GM21390 (cell line): ENCODE data around the gene GSK3B.

ENCODE experiments used
- ATAC-seq: cut with Tn5 transposase; IDR thresholded peaks from one replicate; pipeline ENCODE4 v1.9.1; 2021; ENCODE audit not compliant: unreplicated experiment

GSK3B gene

GRCh38 chr3:119945291-119945690, 149.0 kb downstream of the GSK3B start:
- ATAC-seq: no peak

DNA sequence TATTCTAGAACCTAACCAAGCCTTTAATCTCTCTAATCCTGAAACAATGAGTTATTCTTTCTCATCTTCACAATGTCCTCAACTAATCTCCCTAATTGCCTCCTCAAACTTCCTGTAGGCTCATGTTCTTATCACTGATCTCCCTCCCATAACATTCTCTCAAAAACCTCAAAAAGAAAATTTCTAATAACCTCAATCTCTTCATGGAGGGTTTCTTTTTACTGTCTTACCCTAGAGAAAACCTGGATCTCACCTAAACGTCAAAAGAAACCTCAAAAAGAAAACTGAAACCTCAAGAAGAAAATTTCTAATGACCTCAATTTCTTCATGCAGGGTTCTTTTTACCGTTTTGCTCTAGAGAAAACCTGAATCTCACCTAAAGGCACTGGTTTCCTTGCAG, 150.2 kb downstream of the GSK3B start:
- peak; percentile 79 for ATAC-seq

GRCh38 chr3:119939077-119939476, 155.2 kb downstream of the GSK3B start:
- ATAC-seq: no peak

DNA sequence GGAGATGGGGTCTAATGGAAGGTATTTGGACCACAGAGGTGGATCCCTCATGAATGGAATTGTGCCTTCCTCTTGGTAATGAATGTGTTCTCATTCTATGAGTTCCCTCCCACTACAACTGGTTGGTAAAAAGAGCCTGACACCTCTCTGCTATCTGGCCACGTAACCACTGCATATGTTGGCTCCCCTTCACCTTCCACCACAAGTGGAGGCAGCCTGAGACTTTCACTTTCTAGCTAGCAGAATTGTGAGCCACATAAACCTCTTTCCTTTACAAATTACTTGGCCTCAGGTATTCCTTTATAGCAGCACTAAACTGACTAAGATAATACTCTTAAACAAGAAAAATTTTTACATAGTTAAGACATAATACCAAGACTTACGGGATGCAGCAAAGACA, 157.0 kb downstream of the GSK3B start:
- ATAC-seq: peak; percentile 98

DNA sequence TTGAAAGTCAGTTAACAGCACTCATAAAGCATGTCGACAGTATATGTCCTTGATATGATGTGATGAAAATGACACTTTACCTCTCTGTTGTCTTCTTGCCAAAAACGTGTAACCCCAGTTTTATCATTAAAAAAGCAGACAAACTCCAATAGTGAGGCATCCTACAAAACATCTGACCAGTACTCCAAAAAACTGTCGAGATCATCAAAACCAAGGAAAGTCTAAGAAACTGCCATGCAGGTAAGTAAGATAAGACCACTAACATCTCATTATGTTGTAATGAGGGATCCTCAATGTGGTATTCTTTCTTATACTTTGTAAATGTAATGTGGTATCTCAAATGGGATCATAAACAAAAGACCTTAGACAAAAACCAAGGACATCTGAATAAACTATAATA, 160.0 kb downstream of the GSK3B start:
- no peak for ATAC-seq

GRCh38 chr3:119933207-119933606, 161.0 kb downstream of the GSK3B start:
- no peak for ATAC-seq

GRCh38 chr3:119930286-119930685, 164.0 kb downstream of the GSK3B start:
- ATAC-seq: no peak

GRCh38 chr3:119927190-119927589, 167.1 kb downstream of the GSK3B start:
- ATAC-seq: no peak

- ATAC-seq: no peak
These were observed 169.8 kb downstream of the GSK3B start for GRCh38 chr3:119924111-119925094.

GRCh38 chr3:119918992-119919933, 175.0 kb downstream of the GSK3B start:
- ATAC-seq: no peak

GRCh38 chr3:119913021-119913420, 181.2 kb downstream of the GSK3B start:
- no peak for ATAC-seq

- ATAC-seq: no peak
These were observed 182.0 kb downstream of the GSK3B start for GRCh38 chr3:119912220-119912619.

GRCh38 chr3:119911748-119912147, 182.5 kb downstream of the GSK3B start:
- ATAC-seq: no peak

GRCh38 chr3:119902061-119902460, 192.2 kb downstream of the GSK3B start:
- no peak for ATAC-seq

GRCh38 chr3:119901148-119901547, 193.1 kb downstream of the GSK3B start:
- no peak for ATAC-seq

DNA sequence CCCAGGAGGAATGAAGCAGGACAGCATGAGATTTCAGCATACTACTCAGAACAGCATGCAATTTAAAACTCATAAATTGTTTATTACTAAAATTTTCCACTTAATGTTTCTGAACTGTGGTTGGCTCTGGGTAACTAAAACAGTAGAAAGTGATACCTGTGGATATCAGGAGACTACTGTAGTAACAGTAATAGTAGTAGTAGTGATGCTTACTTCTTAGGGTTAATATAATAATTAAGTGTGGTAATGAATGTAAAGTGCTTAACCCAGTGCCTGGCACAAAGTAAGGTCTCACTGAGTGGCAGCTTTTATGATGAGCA, 195.1 kb downstream of the GSK3B start:
- ATAC-seq: no peak

DNA sequence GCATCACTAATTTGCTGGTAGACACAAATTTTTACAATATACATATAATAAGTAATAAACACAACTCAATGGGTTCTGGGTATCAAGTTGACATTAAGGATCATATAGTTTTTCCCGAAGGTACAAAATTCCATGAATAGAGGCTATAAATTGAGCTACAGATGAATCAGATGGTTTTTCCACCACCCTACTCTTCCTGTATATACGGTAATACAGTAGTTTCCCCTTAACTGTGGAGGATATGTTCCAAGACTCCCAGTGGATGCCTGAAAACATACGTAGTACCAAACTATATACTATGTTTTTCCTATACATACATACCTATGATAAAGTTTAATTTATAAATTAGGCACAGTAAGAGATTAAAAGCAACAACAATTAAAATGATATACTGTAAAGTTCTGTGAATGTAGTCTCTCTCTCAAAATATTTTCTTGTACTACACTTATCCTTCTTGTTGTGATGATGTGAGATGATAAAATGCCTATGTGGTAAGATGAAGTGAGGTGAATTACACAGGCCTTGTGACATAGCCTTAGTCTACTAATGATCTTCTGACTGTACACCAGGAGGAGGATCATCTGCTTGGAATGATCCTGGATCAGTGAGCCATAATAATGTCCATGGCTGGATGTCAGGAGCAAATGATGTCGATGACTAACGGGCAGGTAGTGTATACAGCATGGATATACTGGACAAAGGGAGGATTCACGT, 195.6 kb downstream of the GSK3B start:
- no peak for ATAC-seq

DNA sequence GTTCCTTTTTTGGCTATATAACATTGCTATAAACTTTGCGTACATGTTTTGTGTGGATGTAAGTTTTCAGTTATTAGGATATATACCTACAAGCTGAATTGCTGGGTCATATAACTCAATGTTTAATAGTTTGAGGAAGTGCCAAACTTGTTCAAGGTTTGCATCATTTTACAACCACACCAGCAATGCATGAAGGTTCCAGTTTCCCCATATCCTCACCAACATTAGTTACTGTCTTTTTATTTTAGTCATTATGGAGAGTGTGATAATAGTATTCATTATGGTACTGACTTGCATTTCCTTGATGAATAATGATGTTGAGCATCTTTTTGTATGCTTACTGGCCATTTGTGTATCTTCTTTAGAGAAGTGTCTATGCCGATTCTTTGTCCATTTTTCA, 200.1 kb downstream of the GSK3B start:
- no peak for ATAC-seq

DNA sequence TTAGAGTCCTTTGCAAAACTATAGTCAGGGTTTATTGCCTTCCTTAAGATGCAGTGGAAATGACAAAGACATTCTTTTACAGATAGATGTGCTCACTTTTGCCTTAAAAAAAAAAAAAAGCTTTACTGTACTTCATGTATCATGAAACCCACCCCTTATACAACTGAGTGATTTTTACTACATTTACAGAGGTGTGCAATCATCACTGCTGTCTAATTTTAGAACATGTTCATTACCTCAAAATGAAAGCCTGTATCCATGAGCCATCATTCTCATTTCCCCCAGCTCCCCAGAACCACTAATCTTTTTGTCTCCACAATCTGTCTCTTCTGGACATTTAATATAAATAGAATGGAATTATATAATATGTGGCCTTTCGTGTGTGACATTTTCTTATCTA, 200.5 kb downstream of the GSK3B start:
- ATAC-seq: no peak

DNA sequence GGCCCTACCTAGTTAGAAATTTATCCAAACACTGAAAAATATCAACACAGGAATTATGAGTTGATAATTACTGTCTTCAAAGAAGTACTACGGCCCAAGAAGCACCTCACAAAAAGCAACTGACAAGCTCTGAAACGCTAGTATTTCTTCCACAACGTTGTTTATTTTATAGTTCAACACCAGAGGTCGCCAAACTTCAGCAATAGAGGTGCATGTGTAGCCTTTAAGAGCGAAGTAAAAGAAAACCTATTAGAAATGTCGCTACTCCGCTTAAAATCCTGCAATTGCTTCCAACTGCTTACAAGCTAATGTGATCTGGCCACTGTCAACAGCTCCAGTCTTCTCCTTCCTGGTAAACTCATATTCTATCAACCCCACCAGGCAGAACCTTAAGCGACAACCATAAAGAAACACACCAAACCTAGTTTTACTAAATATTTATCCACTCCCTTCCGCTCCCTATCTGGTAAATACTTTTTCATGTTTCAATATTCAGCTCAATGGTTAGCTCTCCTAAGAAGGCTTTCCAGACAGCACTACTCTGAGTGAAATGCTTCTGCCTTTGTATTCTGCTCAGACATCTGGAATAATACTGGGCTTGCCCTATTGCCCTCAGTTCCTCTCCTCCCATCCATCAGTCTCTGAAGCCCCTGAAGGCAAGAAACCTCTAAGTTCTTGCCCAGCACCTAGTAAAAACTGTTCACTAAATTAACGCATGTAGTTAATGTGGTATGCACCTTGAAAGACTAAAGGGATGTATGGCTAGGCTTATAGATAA, 202.1 kb downstream of the GSK3B start:
- ATAC-seq: no peak
